PFSK-1 (cell line): ENCODE results near the gene FRRS1L.

Experiments used
- POLR2AphosphoS5 ChIP-seq: IDR thresholded peaks from 2 replicates; pipeline ENCODE4 v1.6.1; 2012; ENCODE audit warnings: low read depth, mild to moderate bottlenecking, control low read depth, low read length, moderate library complexity
- TAF1 ChIP-seq: IDR thresholded peaks from 2 replicates; pipeline ENCODE4 v1.6.1; 2012; ENCODE audit warnings: low read length, control low read depth, borderline replicate concordance; ENCODE audit not compliant: insufficient read depth

DNA sequence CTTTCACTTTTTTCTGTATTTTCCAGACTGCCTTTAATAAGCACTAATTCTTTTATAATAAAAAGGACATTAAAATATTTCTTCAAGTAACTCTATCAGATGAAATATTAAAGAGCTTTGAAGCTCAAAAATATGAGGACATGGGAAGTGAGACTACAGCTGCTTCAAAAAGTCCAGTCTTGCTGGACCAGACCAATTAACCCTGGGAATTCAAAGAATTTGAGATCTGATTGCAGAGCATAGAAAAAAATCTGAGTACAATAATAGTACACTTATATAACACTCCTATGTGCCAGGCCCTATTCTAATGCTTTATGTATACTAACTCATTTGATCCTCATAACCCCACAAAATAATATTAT, 57.1 kb downstream of the FRRS1L start:
- TF ChIP-seq TAF1: no peak
- no peak for TF ChIP-seq POLR2AphosphoS5
